Measurements from ENCODE around the gene RNU6-1.

RNU6-1 gene

DNA sequence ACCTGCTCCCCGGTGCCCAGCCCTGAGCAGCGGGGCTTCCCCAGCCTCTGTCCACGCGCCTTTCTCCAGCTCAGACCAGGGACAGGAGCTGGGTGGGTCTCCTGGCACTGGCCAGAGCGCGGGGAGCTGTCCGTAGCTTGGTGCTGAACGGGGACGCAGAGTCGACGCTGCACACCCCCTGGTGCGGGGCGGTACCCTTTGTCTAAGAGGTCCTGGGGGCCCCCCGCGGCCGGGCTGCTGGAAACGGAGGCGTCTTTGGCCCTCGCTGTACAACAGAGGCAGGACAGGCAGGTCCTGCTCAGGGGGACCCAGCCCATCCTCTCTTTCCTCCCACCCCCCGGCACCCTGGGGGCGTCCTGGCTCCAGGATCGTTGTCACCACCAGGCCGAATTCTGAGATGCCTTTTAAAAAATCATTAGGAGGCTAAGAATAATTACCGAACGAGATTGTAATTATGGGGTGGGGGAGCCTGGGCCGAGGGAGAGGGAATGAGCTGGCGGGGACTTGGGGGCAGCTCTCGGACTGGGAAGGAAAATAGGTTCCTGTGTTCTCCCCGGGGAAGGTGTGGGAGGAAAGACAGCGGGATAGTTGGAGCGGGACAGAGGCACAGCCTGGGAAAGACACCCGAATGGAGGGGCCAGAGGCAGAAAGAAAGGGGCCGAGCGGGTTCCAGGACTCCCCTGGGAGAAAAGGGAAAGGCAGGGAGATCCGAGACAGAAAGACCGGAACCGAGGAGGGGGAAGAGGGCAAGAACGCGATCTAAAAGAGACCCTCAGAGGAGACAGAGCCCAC, 18.7 kb downstream of the RNU6-1 start:
- no peak for DNase-seq (ENCODE audit: low spot score)

DNA sequence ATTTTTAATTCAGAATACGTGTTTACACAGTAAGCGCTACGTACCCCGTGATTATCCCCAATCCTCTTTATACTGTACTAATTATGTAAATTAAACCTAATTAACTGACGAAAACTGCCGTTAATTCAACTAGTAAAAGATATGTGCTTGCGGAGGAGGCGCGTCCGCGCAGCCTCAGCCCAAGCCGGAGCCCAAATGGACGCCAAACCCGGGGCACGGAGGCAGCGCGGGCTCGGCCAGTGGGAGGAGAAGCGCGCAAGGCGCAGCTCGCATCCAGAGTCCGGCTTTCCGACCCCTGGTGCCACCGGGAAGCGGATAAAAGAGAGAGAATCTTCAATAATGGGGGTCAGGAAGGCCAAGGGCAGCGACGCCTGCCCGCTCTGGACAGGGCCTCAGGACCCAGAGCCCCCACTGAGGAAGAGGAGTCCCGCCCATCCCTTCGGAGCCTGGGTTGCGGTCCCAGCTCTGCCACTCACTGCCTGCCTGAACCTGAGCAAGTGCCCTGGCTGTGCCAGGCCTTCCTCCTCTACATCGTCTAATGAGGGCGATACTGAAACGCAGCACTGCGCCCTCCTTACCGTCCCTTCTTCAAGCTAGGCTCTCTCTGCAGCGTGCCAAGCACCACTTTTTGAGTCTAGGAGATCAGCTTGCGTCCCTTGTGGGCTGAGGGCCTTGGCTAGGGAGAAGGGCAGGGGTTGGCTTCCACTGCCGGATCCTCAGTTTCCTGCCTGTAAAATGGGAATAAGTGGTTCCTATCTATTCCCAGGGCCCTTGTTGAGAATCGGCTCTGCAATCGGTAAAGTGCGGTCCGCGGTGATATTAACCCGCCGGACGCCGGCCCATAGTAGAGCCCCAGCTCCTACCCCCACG, 19.5 kb downstream of the RNU6-1 start:
- DNase-seq (ENCODE audit: low spot score) = no peak

DNA sequence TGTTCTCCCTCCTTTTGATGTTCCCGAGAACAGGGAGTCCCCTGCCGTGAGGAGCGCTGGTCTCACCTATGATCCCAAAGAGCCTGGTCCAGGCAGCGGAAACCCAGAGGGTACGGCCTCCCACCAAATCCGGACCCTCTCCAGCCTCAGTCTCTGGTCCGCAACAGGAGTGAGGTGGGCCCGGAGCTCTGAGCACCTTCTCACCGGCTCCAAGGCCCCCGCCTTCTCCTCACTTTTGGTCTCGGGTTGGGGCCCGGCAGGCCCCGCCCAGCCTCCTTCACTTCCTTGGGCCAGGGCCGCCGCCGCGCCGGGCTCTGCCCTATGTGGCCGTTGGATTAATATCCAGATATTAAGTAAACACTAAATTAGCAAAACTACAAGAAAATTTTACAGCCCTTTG, 20.2 kb downstream of the RNU6-1 start:
- DNase-seq (ENCODE audit: low spot score) = no peak

DNA sequence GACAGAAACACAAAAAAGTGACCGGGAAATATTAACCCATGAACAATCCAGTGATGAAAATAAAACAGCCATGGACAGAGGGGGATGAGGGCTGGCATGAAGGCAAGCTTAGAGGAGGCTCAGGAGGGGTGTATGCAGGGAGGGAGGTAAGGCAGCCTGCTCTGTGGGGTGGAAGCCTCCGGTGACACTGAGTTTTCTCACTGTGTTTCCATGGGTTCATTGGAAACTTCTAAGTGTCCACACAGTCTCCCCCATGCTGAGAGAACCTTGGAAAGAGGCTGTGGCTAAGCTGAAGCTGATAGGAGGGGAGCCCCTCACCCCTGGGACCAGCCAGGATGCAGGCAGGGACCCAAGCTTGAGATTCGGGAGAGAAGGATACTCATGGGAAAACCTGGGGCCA, 21.4 kb downstream of the RNU6-1 start:
- DNase-seq (ENCODE audit: low spot score) = no peak

DNA sequence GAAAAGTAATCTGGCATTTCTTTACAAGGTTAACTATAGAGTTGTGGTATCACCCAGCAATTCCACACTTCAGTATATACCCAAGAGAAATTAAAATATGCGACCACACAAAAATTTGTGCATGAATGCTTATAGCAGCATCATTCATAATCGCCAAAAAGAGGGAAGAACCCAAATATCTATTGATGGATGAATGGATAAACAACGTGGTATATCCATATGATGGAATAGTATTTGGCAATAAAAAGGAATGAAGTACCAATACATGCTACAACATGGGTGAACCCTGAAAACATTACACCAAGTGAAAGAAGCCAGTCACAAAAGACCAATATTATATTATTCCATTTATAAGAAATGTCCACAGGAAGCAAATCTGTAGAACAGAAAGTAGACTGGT, 23.2 kb downstream of the RNU6-1 start:
- DNase-seq (ENCODE audit: low spot score) = no peak

DNA sequence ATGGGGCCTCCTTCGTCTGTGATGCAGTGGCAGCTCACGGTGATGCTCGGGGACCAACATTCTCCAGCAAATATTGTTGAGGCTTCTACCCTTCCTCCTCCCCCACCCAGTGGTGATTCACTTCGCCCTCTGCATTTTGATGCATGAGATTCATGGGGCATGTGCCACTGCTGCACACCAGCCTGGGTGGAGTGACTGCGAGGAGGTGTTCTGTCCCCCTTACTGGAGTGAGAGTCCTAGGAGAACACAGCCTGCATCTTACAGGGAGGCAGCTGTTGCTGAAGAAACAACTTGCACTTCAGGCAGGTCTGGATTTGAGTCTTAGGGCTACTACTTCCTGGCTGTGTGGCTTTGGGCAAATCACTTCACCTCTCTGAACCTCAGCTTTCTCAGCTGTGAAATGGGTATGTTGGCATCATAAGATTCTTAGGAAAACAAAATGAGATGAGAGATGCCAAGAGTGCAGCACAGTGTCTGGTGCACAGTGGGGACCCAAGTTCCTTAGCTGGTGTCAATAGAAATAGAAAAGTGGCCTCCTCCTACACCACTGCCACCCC, 24.7 kb downstream of the RNU6-1 start:
- DNase-seq (ENCODE audit: low spot score) = no peak

DNA sequence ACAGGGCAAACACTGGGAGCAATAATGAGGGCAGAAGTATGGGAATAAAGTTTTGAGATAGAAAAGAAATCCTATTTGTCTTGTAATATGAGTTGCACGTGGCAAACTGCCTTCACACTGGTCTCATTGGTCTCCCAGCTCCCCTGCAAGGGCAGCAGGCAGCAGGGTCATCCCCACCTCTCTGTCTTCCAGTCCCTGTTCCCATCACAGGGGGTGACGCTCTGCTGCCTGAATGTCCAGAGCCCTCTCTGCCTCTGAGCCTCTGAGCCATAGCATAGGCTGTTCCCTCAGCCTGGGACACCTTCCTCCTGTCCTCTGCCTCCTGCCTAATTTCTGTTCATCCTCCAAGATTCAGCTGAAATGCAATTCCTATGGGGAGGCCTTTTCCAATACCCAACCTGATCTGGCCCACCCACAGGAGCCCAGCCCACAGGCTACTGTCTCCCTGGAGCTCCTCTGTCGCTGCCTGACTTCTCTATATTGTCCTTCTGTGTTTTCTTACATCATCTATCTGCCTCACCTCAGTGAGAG, 26.7 kb downstream of the RNU6-1 start:
- DNase-seq (ENCODE audit: low spot score) = no peak

DNA sequence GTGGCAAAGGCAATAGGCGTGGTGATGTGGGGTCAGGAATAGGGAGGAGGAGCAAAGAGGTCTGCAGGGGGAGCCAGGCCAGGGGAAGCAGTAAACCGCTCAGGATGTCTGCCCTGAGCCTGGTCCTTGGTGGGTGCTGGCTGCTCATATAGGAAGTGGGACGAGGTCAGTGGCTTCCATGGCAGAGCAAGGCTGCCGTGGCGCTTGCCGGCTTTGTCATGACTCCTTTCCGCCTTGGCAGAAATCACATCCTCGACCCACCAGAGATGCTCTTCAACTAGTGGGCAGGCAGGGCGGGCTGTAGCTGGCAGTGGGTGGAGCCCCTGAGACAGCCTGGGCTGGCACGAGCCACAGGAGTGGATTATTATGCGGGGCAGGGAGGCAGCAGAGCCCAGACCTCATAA, 27.6 kb downstream of the RNU6-1 start:
- DNase-seq (ENCODE audit: low spot score) = no peak

DNA sequence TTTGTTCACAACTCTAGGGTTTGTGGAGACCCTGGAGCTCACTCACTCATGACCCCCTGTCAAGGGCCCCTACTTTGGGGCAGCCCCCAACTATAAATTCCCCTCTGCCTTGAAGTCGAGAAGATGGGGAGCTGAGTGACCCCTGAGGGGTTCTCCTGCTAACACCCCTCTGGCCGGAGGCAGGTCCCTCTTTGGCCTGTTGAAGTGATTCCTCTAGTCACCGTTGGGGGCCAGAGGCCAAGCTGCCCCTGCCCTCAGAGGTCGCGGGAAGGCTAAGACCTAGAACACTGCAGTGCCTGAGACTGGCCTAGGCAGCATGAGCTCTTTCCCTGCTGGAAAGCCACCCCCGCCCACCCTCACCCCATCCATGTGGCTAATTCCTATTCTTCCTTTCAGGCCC, 30.0 kb downstream of the RNU6-1 start:
- DNase-seq (ENCODE audit: low spot score) = no peak

DNA sequence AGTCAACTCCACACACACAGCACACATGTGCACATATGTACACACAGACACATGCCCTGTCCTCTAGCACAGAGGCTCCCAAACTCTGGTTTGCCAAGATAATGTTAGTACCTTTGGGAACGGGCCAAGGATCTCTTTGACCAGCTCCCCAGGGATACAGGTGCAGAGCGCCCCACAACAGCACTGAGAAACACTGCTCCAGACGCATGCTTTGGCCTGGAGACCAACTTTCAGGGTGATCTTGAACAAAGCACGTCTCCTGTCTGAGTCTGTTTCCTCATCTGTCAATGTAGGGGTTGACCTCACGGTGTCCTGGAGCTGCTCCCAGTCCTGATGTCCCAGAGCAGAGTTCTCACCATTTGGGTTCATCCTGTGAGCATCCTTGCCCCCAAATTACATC, 30.4 kb downstream of the RNU6-1 start:
- no peak for DNase-seq (ENCODE audit: low spot score)

DNA sequence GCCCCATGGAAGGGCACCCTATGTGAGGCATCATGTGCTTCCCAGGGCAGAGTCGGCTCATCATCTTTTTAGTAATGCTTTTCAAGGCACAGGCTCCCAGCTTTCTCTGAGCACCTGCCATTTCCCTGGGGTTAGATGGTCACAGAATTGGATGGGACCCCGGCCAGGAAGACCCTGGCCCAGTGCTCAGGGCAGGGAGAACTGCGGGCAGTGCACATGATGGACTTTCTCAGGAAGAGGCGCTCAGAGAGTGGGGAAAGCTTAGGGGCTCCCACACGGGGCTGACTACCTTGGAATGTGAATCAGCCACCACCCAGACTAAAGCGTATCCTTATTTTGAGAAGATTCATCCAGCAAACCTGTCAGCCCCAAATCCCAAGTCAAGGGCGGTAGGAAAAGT, 31.0 kb downstream of the RNU6-1 start:
- no peak for DNase-seq (ENCODE audit: low spot score)

DNA sequence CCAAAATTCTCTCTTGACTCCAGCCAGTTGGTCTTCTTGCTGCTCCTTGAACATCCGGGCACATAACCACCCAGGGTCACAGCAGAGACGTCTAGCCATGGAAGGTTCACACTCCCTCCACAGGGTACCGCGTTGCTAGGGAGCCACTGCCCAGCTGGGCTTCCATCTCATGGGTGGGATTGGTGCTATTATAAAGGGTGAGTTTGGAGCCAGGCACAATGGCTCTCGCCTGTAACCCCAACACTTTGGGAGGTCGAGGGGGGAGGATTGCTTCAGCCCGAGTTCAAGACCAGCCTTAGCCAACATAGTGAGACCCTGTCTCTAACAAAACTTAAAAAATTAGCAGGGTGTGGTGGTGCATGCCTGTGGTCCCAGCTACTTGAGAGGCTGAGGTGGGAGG, 32.0 kb downstream of the RNU6-1 start:
- DNase-seq (ENCODE audit: low spot score) = no peak

DNA sequence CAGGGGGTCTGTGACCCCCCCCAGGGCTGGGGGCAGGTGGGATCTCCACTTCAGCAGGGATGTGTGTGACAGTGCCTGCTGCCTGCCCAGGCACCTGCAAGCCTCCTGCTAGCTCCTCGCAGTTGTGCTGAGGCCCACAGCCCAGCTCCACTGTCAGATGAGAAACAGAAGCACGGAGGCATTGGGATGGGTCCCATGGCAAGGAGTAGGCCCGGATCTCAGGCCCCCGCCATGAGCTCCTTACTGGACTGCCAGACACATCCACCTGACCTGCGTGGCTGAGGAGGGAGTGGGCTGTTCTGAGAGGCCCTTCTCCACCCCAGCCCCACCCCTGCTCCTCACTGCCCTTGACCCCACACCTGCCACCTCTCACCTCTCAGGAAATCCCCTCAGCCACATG, 32.7 kb downstream of the RNU6-1 start:
- DNase-seq (ENCODE audit: low spot score) = no peak

DNA sequence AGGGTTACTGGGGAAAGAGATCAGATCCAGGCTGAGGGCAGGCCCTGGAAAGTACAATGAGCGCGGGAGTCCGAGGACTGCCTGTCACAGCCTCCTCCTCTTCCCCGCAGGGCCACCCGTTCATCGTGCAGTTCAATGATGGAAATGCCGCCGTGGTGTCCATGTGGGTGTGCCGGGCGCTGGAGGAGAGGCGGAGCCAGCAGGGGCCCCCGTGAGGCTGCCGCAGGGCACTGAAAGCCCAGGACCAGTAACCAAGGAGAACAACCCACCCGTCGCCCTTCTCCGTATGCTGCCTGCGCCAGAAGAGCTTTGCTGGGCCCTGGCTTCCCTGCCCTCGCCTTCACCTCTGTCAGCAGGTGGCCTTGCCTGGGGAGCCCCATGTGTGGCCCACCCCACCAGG, 33.3 kb downstream of the RNU6-1 start:
- DNase-seq (ENCODE audit: low spot score) = no peak

DNA sequence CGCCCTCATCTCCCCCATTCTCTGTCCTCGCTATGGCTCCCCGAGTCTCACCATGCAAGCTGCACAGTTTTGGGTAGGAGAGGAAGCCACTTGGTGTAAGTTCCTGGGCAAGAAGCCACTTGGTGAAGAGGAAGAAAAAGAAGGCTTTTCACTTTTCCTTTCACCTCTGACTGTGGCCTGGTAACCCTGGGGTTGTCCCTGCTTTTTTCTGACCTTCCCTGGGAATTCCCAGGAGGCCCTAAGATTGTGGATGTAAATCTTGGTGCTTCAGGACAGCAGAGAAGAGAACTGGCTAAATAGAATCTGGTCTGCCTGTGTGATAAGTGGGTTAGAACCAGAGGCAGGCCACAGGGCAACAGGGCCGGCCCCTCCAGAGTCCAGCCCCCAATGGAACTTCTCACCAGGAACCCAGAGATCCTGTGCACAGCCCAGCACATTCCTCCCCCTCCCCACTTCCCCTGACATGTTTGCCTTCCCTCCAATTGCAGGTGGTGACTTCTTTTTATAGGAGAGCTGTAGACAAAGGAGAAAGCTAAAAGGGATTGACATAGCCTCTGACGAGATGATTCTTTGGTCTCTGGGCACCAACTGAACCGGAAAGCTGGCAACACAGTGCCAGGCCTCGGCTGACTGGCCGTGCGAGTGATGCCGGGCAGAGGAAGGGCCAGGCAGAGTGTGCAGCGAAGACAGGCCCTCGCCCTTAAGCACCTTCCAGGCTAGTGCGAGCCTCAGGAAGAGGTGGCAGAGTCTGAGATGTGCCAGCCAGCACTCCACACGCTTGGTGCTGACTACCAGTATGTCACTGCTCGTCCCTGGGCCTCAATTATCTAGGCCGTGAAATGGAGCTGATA, 34.0 kb downstream of the RNU6-1 start:
- no peak for DNase-seq (ENCODE audit: low spot score)

DNA sequence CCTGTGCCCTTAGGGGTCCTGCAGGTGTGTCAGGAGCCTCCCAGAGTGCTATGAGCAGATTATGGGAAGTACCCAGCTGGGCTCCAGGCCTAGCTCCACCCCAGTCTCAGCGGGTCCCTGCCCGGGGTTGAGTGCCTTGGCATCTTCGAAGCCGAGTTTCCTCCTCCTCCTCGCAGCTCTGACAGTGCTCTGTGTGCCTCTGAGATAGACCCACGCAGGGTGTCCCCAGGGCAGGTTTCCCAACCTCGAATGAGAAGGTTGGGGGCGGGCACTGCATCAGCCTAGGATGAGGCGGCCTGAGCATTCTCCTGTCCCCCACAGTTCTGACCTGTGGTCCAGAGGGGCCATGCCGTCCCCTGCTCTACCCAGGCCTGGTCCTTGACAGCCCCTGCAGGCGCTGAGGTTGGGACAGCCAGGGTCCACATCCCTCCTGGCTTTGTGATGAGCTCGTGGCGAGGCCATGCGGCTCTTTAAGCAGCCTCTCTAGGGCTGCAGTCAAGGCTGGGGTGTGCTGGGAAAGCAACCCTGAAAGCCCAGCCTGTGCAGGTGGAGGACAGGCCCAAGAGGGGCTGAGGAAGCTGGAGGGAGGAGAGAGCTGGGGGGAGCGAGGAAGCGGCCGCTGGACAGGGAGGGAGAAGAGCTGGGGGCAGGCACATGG, 34.7 kb downstream of the RNU6-1 start:
- no peak for DNase-seq (ENCODE audit: low spot score)

DNA sequence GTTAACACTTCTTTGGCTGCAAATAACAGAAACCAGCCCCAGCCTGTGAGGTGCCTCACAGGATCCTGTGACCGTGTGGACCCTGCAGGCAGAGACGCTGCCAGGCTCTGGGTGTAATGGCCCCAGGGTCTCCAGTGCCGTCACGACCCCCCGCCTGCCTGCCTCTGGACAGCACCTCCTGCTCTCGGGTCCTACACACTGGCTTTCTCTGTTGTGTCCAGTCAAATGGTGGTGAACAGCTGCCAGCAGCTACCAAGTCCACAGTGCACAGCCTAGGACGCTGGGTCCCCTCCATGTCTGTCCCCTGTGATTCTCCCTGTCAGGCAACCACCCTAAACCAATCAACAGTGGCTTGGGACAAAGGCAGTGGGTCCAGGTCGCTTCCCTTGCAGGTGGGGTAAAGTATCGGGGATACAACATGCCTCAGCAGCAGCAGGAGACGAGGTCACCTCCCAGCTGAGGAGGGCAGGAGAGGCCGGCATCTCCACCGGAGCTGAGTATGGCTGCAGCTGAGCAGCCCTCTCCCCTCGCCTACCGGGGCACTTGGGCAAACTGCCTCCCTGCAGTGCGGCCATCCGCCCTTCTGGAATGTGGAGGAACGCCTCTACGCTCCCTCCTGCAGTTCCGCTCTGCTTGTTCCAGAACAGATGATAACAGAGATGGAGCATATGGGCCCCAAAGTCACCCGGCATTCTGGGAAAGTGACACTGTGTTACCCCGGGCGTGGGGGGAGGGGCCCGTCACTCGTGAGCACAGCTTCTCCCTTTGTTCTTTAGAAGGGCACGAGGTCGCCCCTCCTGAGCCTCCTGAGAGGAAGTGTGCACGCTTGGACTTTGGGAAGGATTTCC, 35.6 kb downstream of the RNU6-1 start:
- DNase-seq (ENCODE audit: low spot score) = no peak

DNA sequence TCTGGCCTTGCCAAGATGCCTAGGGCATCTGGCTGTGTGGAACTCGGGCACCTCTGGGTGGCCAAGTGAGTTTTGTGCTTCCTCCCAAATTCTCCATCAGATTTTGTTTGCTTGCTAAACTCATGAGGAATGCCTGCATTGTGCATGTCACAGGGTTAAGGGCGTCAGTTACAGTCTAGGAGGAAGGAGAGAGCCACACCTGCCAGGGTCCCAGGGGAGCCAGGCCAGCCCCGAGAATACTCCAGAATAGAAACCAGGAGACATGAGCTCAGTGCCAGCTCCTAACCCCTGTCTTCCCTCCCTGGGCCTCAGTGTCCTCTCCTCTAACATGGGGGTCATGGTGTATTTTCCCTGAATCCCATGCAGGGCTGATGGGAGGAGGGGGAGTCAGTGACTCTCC, 36.5 kb downstream of the RNU6-1 start:
- no peak for DNase-seq (ENCODE audit: low spot score)

DNA sequence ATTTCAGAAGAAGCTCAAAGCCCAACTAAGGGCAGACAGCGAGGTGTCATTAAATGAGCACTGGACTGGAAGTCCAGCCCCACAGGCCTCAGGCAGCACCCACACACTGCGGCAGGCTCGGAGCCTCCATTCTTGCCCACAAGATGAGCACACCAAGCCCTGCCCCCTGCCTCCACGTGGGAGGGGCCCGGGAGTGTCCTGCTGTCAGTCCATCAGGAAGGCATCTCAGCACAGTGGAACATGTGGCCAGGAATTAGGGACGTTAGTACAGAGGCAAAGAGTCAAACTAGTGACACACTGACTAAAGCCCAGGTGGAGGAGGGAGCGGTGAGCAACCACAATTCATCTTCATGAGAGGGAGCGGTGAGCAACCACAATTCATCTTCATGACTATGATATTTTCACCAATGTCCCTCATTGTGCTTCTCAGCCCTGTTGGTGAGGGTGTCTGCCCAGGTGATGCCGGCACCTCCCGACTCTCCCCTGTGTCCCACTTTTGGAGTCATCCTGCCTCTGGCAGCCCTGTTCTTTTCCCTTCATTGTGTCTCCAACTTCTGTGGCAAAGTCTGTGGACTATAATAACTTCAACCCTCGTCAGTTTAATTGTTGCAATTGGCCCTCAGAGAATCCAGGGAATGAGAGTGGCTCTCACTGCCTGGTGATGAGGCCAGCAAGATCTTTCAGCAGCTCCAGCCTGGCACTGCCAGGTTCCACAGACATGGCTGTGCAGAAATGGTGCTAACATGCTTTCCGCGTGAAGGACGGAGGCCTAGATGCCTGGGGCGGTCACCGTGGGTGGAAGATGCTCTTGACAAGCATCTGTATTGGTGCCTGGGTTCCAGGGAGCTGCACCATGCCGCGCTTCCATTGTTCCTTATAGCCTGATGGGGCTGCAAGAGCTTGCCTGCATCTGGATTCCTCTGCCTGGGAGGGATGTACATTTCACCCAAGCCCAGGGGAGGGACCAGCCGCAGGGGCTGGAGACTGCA, 37.6 kb downstream of the RNU6-1 start:
- no peak for DNase-seq (ENCODE audit: low spot score)

All from CD4-positive, alpha-beta T cell treated with Interleukin-6 at 100 ng/mL for 8 hours (primary cell).